Panc1 (cell line): ENCODE measurements around the gene ACTA2. TPM values are rescaled to one million over a fixed set of nuclear protein-coding genes. Genes with fewer than 3 reads are reported as not detected.

Source experiments
- ATAC-seq: fragments of 200-7000 bp; cut with Tn5 transposase; 2 replicates; pipeline ENCODE4 v1.9.1; 2020; ENCODE audit warnings: mild to moderate bottlenecking, moderate library complexity
- BruUV-seq: library from RNA; stranded (reverse); fragments of 400-500 nt; replicated peaks from 2 replicates; lab custom pipeline; 2021; lab: Mats Ljungman, UMichigan
- CTCF ChIA-PET: fragments of 300-600 bp; sonication (Branson Sonifier 250); formaldehyde crosslinking; loops from one replicate; lab custom pipeline; 2022; ENCODE audit warnings: antibody characterized with exemption; lab: Charles Lee
- POLR2A ChIA-PET: fragments of 300-600 bp; sonication (Branson Sonifier 250); formaldehyde crosslinking; loops from one replicate; lab custom pipeline; 2022; ENCODE audit warnings: antibody characterized with exemption; lab: Charles Lee
- DNase-seq: peaks from one replicate; pipeline ENCODE4 v3.0.0-alpha.2; 2010; ENCODE audit warnings: low read depth, low spot score
- H3K27ac ChIP-seq: 2 replicates; pipeline ENCODE4 v1.5.1; 2011; ENCODE audit warnings: mild to moderate bottlenecking, low read length, inconsistent platforms
- H3K27me3 ChIP-seq: fragments of 200-500 bp; sonication (Bioruptor generic); 2 replicates; pipeline ENCODE4 v1.6.0; 2014; ENCODE audit warnings: low read length, inconsistent platforms; ENCODE audit not compliant: control insufficient read depth, insufficient read depth
- H3K36me3 ChIP-seq: fragments of 200-500 bp; sonication (Bioruptor generic); 2 replicates; pipeline ENCODE4 v1.5.1; 2014; ENCODE audit warnings: inconsistent platforms, mild to moderate bottlenecking, low read length, moderate library complexity; ENCODE audit not compliant: control insufficient read depth, insufficient read depth
- H3K4me1 ChIP-seq: 2 replicates; pipeline ENCODE4 v1.5.1; 2011; ENCODE audit warnings: inconsistent platforms, mild to moderate bottlenecking, low read length, moderate library complexity; ENCODE audit not compliant: control insufficient read depth, insufficient read depth
- H3K4me3 ChIP-seq, 2 experiments: 2 replicates each; pipeline ENCODE4 v1.5.1; 2011 to 2012; ENCODE audit warnings: low read depth in 2 of 2, low read length in 2 of 2, mild to moderate bottlenecking in 2 of 2, inconsistent platforms in 1 of 2, moderate library complexity in 1 of 2
- H3K9me3 ChIP-seq: fragments of 200-500 bp; sonication (Bioruptor generic); 2 replicates; pipeline ENCODE4 v1.5.1; 2014; ENCODE audit warnings: low read depth, mild to moderate bottlenecking, inconsistent platforms, low read length, moderate library complexity; ENCODE audit not compliant: control insufficient read depth, insufficient read depth
- CTCF ChIP-seq: fragments of 450-650 bp; IDR thresholded peaks from 2 replicates; pipeline ENCODE4 v1.5.1; 2017; ENCODE audit warnings: mild to moderate bottlenecking
- POLR2AphosphoS5 ChIP-seq: IDR thresholded peaks from 2 replicates; pipeline ENCODE4 v1.6.1; 2012; ENCODE audit warnings: mild to moderate bottlenecking, low read depth, low read length, moderate library complexity
- SIN3A ChIP-seq: IDR thresholded peaks from 2 replicates; pipeline ENCODE4 v1.6.1; 2012; ENCODE audit warnings: low read depth, mild to moderate bottlenecking, low read length, moderate library complexity, borderline replicate concordance; ENCODE audit not compliant: insufficient read depth
- TCF7L2 ChIP-seq: IDR thresholded peaks from 2 replicates; pipeline ENCODE4 v1.6.1; 2011; ENCODE audit warnings: mild to moderate bottlenecking, low read depth, low read length, inconsistent platforms
- in situ Hi-C: cut with HindIII; loops from 2 replicates; pipeline ENCODE4 v1.10.0; 2016; ENCODE audit warnings: low sequenced_read_pairs, low pct_unique_long_range_greater_than_20kb
- intact Hi-C: fragments of 100-400 bp; cut with micrococcal nuclease; formaldehyde crosslinking; loops from one replicate; pipeline ENCODE4 v1.10.0; 2022; ENCODE audit not compliant: unreplicated experiment
- total RNA-seq: library from RNA; stranded (reverse); gene quantifications from one replicate; pipeline ENCODE4 v1.2.1, GENCODE V29; 2021; ENCODE audit not compliant: unreplicated experiment
- TF ChIP-seq, protein P1 (sequence below), 2 experiments: IDR thresholded peaks; 2 replicates each; pipeline ENCODE4 v1.6.1; 2011 to 2012; ENCODE audit warnings: low read depth in 2 of 2, control low read depth in 1 of 2, low read length in 1 of 2, mild to moderate bottlenecking in 1 of 2, moderate library complexity in 1 of 2; ENCODE audit not compliant: insufficient read depth in 1 of 2

ACTA2 gene
- total RNA-seq, 1 experiment from 2014 or later: 4.7 TPM

DNA sequence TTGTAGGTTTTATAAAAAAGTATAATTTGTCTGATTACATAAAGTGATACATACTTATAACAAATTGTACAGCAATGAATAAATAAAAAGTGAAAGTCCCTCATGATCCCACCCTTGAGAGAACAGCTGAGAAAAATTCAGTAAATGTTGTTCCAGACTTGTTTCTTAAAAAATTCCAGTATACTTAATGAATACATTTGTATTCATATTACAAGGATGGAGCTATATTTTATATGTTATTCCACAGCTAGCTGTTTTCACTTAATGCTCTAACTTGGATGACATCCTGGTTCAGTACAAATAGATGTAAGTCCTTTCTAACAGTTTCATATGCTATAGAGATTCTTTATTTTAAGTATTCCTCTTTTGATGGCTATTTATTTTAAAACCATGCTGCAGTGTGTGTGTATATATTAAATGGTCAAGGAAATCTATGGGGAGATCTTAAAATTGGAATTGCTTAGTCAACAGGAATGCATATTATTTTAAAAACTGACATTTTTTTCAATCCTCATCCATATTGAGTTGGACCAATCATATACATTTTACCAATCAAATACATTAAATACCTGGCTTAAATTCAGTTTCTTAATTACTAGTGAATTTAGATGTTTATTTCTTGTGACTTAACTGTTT lies 63.6 kb downstream of the ACTA2 start:
- no peak for ATAC-seq
- POLR2A ChIA-PET: no interaction called here
- no peak for TF ChIP-seq SIN3A
- TF ChIP-seq POLR2AphosphoS5: no peak
- TF ChIP-seq CTCF: no peak
- TF ChIP-seq, protein P1, sequence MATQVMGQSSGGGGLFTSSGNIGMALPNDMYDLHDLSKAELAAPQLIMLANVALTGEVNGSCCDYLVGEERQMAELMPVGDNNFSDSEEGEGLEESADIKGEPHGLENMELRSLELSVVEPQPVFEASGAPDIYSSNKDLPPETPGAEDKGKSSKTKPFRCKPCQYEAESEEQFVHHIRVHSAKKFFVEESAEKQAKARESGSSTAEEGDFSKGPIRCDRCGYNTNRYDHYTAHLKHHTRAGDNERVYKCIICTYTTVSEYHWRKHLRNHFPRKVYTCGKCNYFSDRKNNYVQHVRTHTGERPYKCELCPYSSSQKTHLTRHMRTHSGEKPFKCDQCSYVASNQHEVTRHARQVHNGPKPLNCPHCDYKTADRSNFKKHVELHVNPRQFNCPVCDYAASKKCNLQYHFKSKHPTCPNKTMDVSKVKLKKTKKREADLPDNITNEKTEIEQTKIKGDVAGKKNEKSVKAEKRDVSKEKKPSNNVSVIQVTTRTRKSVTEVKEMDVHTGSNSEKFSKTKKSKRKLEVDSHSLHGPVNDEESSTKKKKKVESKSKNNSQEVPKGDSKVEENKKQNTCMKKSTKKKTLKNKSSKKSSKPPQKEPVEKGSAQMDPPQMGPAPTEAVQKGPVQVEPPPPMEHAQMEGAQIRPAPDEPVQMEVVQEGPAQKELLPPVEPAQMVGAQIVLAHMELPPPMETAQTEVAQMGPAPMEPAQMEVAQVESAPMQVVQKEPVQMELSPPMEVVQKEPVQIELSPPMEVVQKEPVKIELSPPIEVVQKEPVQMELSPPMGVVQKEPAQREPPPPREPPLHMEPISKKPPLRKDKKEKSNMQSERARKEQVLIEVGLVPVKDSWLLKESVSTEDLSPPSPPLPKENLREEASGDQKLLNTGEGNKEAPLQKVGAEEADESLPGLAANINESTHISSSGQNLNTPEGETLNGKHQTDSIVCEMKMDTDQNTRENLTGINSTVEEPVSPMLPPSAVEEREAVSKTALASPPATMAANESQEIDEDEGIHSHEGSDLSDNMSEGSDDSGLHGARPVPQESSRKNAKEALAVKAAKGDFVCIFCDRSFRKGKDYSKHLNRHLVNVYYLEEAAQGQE (IDR thresholded peaks at IDR 0.05; ENCODE audit: insufficient read depth in 1 of 2, low read depth in 2 of 2, low read length in 1 of 2): no peak
- no peak for TF ChIP-seq TCF7L2
- no peaks in the 10 kb centered on the region for H3K36me3 ChIP-seq
- H3K4me1 ChIP-seq: peaks cover 55% of the 10 kb centered on the region
- H3K4me3 ChIP-seq: no peak overlapping the region
- H3K27ac ChIP-seq: peak overlapping the region; percentile 62; the same call in 1 of the 2 replicates
- BruUV-seq: no TSS peak
- no peaks in the 10 kb centered on the region for H3K27me3 ChIP-seq
- CTCF ChIA-PET: no interaction called here
- in situ Hi-C loops: no loop called here
- no peaks in the 10 kb centered on the region for H3K9me3 ChIP-seq
- no peak for DNase-seq
- intact Hi-C loops: no loop called here

GRCh38 chr10:88886557-88886956 lies 66.0 kb downstream of the ACTA2 start:
- ATAC-seq (no peak), DNase-seq (no peak)
- ChIA-PET POLR2A (interaction anchor here (0.6 kb wide), 1 partner anchor 10 kb away, joined by 3 read pairs; no protein-coding TSS in a partner anchor), CTCF (no interaction called here)
- intact Hi-C loops (no loop called here), in situ Hi-C loops (no loop called here)
- Histone ChIP-seq H3K9me3 (no peaks in the 10 kb centered on the region), H3K27ac (peak overlapping the region; percentile 100), H3K4me1 (peaks cover 60% of the 10 kb centered on the region), H3K4me3 (no peak overlapping the region), H3K27me3 (no peaks in the 10 kb centered on the region), H3K36me3 (no peaks in the 10 kb centered on the region)
- no TSS peak for BruUV-seq
- no peak for TF ChIP-seq TCF7L2
- no peak for TF ChIP-seq CTCF
- no peak for TF ChIP-seq SIN3A
- TF ChIP-seq, protein P1 (IDR thresholded peaks at IDR 0.05; ENCODE audit: insufficient read depth in 1 of 2, low read depth in 2 of 2, low read length in 1 of 2): no peak
- TF ChIP-seq POLR2AphosphoS5: no peak
